ENCODE data around the gene SVIL.

DNA sequence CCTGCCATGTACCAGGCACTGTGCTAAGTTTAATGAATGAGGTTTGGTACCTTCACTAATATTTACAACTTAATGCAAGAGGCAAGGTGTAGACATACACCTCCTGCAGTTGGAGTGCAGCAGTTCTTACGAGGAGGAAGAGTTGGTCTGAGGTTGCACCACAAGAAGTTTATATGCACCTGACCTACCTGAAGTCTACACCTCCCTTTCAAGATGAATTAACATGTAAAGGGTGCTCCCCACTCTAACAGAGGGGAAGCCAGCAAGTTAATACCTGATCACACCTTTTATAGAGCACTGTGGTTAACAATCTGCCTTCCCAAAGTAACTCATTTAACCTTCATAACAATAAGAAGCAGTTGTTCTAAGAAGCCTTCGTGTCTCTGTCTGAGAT is 225.9 kb downstream of the SVIL start:
- TF ChIP-seq, protein P1, sequence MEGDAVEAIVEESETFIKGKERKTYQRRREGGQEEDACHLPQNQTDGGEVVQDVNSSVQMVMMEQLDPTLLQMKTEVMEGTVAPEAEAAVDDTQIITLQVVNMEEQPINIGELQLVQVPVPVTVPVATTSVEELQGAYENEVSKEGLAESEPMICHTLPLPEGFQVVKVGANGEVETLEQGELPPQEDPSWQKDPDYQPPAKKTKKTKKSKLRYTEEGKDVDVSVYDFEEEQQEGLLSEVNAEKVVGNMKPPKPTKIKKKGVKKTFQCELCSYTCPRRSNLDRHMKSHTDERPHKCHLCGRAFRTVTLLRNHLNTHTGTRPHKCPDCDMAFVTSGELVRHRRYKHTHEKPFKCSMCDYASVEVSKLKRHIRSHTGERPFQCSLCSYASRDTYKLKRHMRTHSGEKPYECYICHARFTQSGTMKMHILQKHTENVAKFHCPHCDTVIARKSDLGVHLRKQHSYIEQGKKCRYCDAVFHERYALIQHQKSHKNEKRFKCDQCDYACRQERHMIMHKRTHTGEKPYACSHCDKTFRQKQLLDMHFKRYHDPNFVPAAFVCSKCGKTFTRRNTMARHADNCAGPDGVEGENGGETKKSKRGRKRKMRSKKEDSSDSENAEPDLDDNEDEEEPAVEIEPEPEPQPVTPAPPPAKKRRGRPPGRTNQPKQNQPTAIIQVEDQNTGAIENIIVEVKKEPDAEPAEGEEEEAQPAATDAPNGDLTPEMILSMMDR (IDR thresholded peaks at IDR 0.05), result no peak
- no peak for TF ChIP-seq POLR2A (IDR thresholded peaks at IDR 0.05)
